Suppressor macrophage treated with lipopolysaccharide for 1 hour (primary cell): Measurements from ENCODE around the gene DOCK4.
A peak's percentile ranks its signal among the peaks of the same experiment; 100 is the strongest.

Experiments
- DNase-seq, 3 donors: peaks; one replicate each; pipeline ENCODE4 v3.0.0-alpha.2; 2020 to 2022

DOCK4 gene

DNA sequence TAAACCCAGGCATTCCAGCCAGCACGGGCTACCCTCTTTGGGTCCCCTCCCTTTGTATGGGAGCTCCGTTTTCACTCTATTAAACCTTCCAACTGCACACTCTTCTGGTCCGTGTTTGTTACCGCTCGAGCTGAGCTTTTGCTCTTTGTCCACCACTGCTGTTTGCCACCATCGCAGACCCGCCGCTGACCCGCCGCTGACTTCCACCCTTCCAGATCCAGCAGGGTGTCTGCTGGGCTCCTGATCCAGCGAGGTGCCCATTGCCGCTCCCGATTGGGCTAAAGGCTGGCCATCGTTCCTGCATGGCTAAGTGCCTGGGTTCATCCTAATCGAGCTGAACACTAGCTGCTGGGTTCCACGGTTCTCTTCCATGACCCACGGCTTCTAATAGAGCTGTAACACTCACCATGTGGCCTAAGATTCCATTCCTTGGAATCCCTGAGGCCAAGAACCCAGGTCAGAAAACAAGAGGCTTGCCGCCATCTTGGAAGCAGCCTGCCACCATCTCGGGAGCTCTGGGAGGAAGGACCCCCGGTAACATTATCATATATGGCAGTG, 14.8 kb upstream of the DOCK4 start:
- DNase-seq = no peak

DNA sequence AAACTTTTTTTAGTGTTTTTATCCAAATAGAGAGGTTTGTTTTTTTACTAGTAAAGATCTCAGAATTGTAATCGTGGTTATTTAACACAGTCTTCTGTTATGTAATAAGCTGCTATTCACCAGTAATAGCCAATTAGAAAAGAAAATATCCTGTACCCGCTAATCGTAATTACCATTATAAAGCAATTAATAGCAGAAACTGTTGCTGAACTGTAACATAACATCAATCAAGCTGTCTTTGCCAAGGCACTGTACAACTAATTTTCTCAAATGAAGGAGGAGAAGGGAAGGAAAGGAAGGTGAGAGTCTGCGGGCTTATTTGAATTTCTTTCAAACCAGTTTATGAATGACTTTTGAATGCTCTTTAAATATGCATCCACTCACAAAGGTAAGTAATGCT, 9.6 kb upstream of the DOCK4 start:
- DNase-seq = no peak

DNA sequence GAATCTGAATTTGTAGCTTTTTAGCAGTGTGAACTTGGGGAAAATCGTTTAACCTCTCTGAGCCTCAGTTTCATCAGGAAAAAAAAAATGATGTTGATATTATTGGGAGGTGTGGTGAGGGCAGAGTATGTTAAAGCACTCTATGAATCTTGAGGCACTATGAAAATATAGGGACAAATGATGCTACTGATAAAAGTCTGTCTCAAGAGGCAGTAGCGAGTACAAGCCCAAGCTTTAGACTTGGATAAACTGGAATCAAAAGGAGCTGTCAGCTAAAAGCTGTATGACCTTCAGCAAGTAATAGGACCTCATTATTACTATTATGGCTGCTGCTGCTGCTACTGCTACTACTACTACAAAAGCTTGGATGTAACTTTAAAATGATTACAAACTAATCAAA, 8.7 kb upstream of the DOCK4 start:
- DNase-seq = no peak

DNA sequence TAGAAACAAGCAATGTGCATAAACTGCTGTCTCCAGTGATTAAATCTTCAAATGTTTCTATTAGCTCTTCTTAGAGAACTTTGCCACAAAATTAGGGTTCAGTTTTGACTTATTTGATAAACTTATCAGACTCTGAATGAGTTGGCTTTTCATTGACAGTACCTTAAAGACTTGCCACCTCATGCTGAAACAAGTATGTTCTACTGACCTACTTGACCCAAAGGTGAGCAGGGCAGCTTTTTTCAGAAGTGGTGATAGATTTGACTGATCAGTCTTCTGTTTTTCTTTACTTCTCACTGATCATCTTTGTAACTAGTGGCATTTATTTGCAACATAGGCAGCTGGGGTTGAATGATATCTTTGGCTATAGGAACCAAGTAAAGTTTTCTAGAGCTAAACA, 8.1 kb upstream of the DOCK4 start:
- DNase-seq = no peak

DNA sequence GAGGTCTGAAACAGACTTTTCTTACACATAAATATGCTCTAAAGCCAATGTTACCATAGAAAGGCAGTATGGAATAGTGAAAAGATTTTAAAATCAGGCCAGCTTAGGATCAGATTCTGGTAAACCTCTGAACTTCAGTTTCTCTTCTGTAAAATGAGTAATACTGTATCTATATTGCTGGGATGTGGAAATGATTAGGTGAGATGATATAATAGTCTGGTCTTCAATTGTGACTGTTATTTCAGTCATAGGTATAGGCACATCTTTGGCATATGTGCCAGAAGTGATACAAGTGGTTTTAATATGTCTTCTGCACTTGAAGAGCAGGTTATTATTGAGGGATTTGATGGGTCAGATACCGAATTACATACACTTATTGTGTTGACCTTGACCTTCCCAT, 7.5 kb upstream of the DOCK4 start:
- DNase-seq = no peak

DNA sequence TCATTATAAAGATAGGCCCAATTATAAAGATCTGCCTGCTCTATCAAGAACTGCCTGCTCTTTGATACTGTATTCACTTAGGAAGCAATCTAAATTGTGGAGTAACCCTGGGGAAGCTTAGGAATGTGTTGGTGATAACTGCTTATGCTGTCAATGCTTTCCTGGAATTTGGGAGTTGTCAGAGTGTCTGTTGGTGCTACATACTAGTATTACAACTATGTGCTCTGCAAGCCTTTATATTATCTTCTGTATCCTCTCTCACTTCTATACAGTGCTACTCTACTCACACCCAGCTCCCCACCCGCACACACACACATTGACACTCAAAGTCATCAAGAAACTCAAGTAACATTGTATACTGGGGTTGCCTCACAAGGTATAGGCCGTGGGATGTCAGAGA, 6.4 kb upstream of the DOCK4 start:
- DNase-seq = no peak

DNA sequence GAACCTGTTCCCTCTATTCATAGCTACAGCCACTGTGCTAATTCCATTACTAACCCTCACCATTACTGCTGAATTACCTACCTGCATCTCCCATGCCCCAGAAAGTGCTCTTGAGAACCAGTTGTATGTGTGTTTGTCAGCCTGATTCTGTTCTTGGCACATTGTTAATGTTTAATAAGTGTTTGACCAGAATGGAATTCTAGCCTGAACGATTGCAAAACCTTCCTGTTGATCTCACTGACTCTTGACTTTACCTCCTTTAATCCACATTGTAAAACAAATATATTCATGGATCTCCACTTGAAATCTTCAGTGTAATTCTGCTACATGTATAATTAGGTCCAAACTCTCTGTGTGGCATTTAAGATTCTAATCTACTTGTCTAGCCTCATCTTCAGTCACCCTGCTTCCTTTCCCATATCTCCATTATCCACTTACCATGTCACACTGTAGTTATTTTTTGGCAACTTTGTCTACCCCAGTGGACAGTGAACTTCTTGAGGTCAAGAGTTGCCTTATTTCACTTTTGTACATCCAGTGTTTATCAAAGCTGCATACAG, 5.2 kb upstream of the DOCK4 start:
- DNase-seq = no peak

DNA sequence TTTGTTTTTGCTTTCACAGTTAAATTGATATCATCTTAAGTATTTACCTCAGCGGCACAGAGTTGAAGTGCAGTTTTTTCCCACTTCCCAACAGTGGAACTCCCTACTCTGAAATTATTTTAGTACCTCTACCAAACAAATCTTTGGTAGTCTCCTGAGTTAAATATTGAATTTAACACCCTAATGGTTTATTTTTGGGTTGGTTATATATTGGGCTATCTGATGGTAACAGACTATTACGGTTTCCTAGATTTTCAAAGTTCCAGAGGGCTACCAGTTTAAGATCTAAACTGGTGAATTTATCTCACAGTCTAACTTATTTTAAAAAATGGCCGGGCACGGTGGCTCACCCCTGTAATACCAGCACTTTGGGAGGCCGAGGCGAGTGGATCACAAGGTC, 1.6 kb upstream of the DOCK4 start:
- DNase-seq = no peak

DNA sequence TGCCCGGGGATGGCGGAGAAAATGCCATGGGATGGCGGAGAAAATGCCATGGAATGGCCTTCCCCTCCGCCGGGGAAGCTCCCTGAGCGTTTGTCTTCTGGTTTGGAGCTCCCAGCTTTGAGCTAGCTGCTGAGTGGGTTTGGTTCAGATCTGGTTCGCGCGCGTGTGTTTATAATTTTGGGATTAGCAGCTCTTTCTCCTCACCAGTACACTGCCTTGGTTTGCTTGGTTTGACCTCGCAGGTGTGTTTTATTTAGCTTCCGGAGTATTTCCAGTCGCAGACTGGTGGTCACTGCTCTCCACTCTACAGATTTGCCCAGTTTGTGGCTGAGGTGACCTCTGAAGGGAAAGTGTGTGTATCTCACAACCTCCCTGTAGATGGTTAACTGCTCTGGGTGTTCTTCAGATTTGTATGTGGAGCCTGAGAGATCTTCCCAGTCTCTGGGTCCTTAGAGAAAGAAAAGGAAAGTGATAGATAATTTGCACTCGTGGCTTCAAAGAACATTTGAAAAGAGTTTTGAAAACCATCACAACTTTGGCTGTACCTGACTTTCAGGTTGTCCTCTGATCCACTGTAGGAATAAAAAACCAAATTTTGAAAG, 893 bp upstream of the DOCK4 start:
- DNase-seq = peak in 1 of 3 donors; percentile 23

DNA sequence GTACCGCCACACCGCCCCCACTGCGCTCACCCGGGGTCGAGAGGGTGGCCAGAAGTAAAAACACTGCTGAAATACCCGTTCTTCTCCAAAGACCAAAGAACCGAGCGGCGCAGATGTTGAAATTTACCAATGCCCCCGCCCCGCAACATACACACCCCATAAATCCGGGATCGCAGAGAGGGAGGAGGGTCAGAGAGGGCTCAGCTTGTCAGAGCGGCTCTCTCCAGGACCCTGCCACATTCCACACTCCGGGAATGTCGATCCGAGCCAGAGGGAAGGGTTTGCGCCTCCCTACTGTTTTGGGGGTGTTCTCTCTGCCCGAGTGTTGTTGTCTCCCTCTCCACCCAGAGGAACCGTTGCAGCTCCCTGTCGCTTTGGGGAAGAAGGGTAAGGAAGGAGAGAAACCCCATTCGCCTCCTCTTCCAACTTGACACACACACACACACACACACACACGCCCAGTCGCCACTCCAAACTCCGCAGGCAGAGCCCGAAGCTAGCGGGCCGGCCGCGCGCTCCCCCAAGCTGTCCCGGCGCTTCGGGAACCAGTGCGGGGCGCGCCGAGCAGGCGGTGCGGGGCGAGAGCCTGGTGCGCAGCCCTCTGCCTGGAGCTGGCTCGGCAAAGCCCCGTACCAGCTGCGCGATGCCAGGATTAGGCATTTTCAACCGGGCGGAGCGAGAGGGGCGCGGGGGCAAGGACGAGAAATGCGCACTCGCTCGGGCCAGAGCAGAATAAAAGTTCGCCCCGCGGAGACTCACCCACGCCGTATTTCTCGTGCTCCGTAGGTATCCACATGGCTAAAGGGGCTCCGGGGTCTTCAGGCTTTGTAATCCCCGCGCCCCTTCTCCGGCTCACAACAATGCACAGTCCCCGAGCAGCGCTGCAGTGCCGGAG, 609 bp downstream of the DOCK4 start:
- DNase-seq = peak; percentile 76 to 78 (median 76)

DNA sequence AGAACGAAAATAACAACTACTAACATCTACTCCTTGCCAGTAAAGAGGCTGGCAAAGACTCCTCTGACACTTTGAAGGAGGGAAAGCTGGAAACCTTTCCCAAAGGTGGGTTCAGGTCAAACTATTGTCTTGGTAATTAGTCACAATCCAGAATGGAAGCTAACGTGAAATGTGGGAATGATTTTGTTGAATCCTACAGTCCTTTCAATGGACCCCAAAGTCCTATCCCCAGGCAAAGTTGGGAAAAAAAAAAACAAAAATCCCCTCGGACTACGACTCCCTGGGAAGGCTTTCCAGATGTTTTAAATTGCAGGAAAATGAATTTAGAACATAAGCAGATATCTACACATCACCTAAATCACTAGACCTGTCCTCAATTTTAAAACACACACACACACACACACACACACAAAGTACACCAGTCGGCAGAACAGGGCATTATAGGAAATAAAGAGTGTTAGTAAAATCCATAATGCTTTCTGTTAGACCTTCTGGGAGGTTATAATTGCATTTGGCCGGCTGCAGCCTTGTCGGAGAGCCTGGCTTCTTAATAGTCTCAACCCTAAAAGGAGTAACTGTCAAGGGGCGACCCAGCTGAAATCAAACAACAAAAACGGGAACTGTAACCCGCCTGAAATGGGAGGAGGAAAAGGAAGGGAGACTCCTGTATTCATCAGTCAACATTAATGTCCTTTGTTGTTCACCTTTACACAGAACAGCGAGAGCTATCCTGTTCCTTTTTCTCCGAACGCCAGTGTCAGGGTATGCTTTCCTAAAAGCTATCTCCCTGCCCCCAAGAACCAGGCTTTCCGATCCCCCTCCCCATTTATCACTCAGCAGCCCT, 1.5 kb downstream of the DOCK4 start:
- DNase-seq = peak; percentile 71 to 74 (median 73)

DNA sequence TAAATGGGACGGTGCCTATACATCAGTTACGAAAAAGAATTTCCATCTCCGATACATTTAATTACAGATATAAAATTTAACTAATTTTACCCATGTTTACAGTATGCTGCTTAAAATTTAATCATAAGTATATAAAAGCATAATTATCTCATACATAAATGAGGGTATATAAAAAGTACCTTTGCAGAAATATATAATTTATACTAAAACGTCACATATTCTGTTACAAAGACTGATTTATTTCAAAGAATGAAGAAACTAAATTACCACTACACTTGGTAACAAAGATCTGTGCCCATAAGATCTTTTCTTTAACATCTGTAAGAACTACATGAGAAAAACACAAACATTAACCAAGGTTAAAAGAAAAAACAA, 2.8 kb downstream of the DOCK4 start:
- peak in 1 of 3 donors; percentile 16 for DNase-seq

DNA sequence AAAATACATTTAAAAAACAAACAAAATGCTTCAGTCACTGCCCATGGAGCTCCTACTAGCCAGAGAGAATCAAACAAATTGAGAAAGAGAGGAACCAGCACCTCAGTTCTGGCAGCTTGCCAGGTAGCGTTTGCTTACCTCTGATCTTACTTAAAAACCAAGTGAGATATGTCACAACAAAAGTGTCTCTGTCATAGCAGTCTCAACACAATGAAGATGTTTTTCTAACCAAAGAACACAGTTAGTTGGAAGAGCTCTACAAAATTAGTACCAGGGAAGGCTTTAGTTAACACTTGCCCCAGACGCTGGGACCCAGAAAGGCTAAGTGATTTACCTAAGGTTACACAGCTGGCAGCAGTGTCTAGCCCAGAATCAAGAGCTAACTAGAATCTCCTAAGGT, 3.4 kb downstream of the DOCK4 start:
- DNase-seq = peak; percentile 57 to 70 (median 63)

DNA sequence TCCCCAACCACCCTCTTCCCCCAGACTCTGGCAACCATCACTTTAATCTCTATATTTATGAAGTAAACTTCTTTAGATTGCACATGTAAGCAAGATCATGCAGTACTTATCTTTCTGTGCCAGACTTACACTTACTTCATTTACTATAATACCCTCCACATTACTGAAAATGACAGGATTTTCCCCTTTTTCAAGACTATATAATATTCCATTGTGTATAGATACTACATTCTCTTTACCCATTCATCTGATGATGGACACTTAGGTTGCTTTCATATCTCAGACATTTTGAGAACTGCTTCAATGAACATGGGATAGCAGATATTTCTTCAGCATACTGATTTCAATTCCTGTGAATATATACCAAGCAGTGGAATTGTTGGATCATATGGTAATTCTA, 4.4 kb downstream of the DOCK4 start:
- no peak for DNase-seq

DNA sequence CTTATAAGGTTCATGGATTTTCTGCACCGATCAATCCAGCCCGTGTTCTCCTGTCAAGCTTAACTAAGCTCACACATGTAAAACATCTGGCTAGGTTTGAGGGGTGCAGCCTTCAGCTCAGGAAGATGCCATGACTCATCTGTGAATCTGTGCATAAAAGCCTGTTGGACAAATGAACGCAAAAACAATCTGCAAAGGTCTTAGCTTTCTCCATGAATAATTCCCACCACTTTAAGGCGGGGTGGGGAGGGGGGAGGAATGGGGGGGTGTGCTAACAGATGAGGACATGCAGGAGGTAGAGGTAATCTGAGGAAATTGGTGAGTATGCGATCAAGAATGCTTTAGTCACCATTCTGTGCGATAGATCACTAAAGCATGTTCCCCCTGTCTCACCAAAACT, 4.8 kb downstream of the DOCK4 start:
- peak in 1 of 3 donors; percentile 24 for DNase-seq

DNA sequence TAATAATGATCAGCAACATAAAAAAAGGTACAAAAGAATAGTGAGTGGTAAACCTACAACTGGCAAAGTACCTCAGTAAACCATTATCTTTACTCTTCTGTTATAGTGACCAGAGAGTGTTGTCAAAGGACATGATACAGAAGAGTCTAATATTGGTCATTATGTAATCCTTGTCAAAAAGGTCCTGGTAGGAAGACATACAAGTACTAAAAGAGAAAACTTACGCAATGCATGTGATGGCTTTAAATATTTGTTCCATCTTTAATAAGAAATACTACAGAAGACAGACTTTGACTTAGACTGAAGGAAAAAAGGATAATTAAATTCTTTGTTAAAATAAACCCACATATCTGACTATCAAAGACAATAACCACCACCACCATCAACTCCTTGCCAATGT, 6.5 kb downstream of the DOCK4 start:
- DNase-seq = no peak

DNA sequence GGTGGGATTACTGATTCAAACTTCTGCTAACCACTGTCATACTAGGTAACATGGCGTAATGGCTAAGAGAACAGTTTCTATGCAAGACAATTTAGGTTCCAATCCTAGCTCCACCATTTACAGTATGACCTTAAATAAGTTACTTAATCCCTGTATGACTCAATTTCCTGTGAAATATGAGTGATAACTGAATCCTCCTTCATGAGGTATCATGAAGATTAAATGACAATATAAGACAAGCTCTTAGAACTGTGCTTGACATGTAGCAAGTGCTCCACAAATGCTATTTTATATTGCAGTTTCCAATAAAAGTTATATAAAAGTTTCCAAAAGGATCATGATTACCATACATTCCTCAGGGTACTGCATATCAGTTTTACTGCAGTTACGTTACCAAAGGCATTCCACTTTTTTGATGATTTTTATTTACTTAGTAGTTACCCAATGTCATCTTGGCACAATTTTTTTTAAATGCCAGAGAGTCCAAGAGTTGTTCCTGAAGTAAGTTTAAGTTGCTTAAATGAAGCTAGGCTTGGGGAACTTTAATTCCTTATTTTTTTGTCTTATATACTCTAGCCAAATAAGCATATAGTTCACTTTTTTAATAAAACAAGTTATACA, 7.1 kb downstream of the DOCK4 start:
- DNase-seq = peak; percentile 28 to 80 (median 76)

DNA sequence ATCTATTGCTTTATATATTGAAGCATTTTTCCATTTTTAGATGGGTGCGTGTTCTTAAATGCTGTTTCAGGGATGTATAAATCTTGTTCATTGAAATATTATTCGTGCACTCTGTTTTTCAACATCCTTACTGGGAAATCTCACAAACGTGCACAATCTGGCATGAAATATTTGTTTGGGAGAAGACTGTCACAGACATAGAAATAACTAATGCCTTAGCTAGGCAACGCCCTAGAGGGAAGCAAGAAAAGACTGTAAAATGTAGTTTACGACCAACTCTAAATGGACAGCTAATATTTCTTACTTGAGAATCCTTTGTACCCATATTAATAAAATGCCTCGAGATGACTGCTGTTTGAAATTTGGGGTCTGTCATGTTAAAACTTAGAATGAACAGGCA, 8.9 kb downstream of the DOCK4 start:
- DNase-seq = no peak

DNA sequence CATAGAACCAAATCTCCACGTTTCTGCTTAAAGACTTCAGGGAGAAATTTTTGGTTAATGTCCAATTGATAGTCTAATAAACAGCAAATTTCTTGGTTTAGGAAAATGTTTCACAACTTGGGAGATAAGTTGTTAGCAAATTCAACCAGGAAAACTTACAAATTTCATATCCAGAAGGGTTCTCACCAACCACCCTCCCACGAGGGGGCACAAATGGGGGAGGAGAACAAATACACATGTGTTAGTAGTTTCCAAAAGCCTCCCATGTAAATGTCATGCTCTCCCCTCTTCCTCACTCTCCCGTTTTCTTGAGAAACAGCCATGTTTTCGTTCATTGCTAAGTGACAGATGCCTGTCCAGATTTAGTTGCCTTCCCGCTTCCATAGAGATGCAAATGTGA, 10.5 kb downstream of the DOCK4 start:
- DNase-seq = no peak

DNA sequence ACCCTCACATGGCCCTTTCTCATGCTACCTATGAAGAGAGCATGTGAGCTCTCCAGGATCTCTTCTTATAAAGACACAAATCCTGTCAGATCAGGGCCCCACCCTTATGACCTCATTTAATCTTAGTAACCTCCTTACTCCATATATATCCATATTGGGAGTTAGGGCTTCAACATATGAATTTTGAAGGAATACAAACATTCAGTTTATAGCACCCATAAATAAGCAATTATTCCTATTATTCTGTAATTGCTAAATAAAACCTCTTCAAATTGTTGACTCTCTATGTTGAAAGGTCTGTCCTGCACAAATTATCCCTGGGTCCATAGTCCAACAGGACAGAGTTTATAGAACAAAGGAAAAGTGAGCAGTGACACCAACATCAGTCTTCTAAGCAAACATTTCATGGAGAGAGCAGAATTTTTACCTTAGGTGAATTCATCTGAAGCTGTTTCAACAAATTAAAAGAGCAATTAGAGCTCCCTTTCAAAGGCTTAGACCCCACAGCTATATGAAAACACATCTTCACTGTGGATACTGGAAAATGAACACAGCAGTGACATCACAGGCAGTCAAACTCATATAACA, 12.2 kb downstream of the DOCK4 start:
- no peak for DNase-seq

DNA sequence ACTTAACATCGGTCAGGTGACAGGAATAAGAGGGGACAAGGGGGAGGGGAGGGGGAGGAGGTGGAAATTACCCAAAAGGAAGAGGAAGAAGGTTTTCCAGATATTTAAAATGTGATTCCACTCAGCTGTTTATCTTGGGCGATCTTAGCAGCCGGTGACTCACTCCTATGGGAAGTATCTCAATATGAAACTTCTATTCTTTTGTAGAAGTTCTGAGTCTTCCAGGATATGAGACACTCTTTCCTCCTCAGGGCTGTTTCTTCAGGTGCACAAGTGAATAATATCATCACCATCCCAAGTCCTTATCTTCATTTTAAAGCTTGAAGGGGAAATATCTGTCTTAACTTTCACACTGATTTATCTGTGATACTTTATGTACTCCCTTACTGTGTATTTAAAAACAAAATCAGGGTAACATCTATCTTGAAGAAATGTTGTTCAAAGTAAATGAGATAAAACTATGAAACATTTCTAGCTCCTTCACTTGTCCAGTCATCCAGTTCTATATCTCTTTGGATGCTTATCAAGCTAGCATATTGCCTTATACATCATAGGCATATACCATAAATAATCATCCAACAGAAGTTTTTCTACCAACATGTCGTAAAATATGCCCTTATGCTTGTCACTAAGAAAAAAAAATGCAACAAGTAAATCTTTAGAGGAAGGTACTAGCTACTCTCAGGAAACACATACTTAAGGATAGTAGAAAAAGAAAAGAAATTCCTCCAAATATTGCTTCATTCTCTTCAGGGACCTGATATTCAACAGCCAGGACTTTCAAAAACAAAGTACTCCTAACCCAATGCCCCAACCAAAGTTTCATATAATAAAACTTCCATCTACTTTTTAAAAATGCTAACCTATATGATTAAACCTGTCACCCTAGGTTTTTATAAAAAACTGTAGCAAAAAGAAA, 13.7 kb downstream of the DOCK4 start:
- peak; percentile 66 to 83 (median 82) for DNase-seq
